HG03060 (cell line): ENCODE data around the gene COPS8.

Source experiments
- ATAC-seq: cut with Tn5 transposase; IDR thresholded peaks from one replicate; pipeline ENCODE4 v1.9.1; 2021; ENCODE audit warnings: low read depth, moderate number of reproducible peaks; ENCODE audit not compliant: unreplicated experiment

Gene COPS8

GRCh38 chr2:237085248-237086221 is at the start of gene COPS8:
COPS8 (plus strand) TSS chr2:237085889; CDS start chr2:237085965, 76 bp downstream.
- peak; percentile 81 for ATAC-seq

GRCh38 chr2:237039301-237040031 is 46.2 kb upstream of the COPS8 start:
- ATAC-seq, result no peak

- ATAC-seq, result no peak
Measured at GRCh38 chr2:237041231-237041630, 44.5 kb upstream of the COPS8 start.

GRCh38 chr2:237042101-237042500 is 43.6 kb upstream of the COPS8 start:
- no peak for ATAC-seq

GRCh38 chr2:237043866-237044265 is 41.8 kb upstream of the COPS8 start:
- ATAC-seq, result no peak

- no peak for ATAC-seq
Measured at GRCh38 chr2:237044281-237044680, 41.4 kb upstream of the COPS8 start.

GRCh38 chr2:237045449-237045848 is 40.2 kb upstream of the COPS8 start:
- no peak for ATAC-seq

- no peak for ATAC-seq
Measured at GRCh38 chr2:237048595-237048994, 37.1 kb upstream of the COPS8 start.

GRCh38 chr2:237051861-237052260 is 33.8 kb upstream of the COPS8 start:
- no peak for ATAC-seq

GRCh38 chr2:237053066-237053465 is 32.6 kb upstream of the COPS8 start:
- ATAC-seq, result no peak

GRCh38 chr2:237055386-237056100 is 30.1 kb upstream of the COPS8 start:
- ATAC-seq, result no peak

- ATAC-seq, result no peak
Measured at GRCh38 chr2:237056287-237056875, 29.3 kb upstream of the COPS8 start.

- no peak for ATAC-seq
Measured at GRCh38 chr2:237057107-237057506, 28.6 kb upstream of the COPS8 start.

GRCh38 chr2:237057893-237058300 is 27.8 kb upstream of the COPS8 start:
- ATAC-seq, result peak; percentile 59

GRCh38 chr2:237058423-237058822 is 27.3 kb upstream of the COPS8 start:
- no peak for ATAC-seq

- ATAC-seq, result peak; percentile 77
Measured at GRCh38 chr2:237059155-237059875, 26.4 kb upstream of the COPS8 start.

- no peak for ATAC-seq
Measured at GRCh38 chr2:237060534-237061312, 25.0 kb upstream of the COPS8 start.

- no peak for ATAC-seq
Measured at GRCh38 chr2:237061356-237061755, 24.3 kb upstream of the COPS8 start.

- ATAC-seq, result no peak
Measured at GRCh38 chr2:237062585-237062984, 23.1 kb upstream of the COPS8 start.
